HG03039 (cell line): ENCODE measurements around the gene PARN.
"Not testable (repeated sequence)": the region's sequence is repeated elsewhere in the genome, so short reads cannot be mapped to it uniquely, and the experiment has no call there.

Experiments used
- ATAC-seq: cut with Tn5 transposase; IDR thresholded peaks from one replicate; pipeline ENCODE4 v1.9.1; 2021; ENCODE audit warnings: mild to moderate bottlenecking, moderate library complexity; ENCODE audit not compliant: unreplicated experiment

The PARN gene

GRCh38 chr16:14632693-14633569 lies 2.9 kb upstream of the PARN start, which contains the start of gene BFAR:
BFAR (plus strand) TSS chr16:14632951; CDS start chr16:14644347, 11,396 bp downstream.
- peak; percentile 75 for ATAC-seq

- ATAC-seq, result not testable (repeated sequence)
Measured at GRCh38 chr16:14630620-14631330, 715 bp upstream of the PARN start.

GRCh38 chr16:14629612-14629918 lies 495 bp downstream of the PARN start:
- ATAC-seq, result no peak

GRCh38 chr16:14628806-14629611 lies 1.1 kb downstream of the PARN start:
- ATAC-seq, result no peak

GRCh38 chr16:14627078-14627477 lies 3.0 kb downstream of the PARN start:
- no peak for ATAC-seq

GRCh38 chr16:14618566-14618965 lies 11.5 kb downstream of the PARN start:
- ATAC-seq, result no peak

GRCh38 chr16:14616280-14616679 lies 13.8 kb downstream of the PARN start:
- no peak for ATAC-seq

GRCh38 chr16:14613991-14614390 lies 16.1 kb downstream of the PARN start:
- ATAC-seq, result no peak

GRCh38 chr16:14611660-14612059 lies 18.4 kb downstream of the PARN start:
- no peak for ATAC-seq

- ATAC-seq, result no peak
Measured at GRCh38 chr16:14609716-14610115, 20.3 kb downstream of the PARN start.

GRCh38 chr16:14608604-14609003 lies 21.5 kb downstream of the PARN start:
- no peak for ATAC-seq

GRCh38 chr16:14608111-14608566 lies 21.9 kb downstream of the PARN start:
- ATAC-seq, result no peak

GRCh38 chr16:14606102-14606501 lies 24.0 kb downstream of the PARN start:
- no peak for ATAC-seq

- ATAC-seq, result no peak
Measured at GRCh38 chr16:14602443-14602963, 27.6 kb downstream of the PARN start.

- no peak for ATAC-seq
Measured at GRCh38 chr16:14600164-14600563, 29.9 kb downstream of the PARN start.

- ATAC-seq, result no peak
Measured at GRCh38 chr16:14586637-14587305, 43.3 kb downstream of the PARN start.

GRCh38 chr16:14585287-14585686 lies 44.8 kb downstream of the PARN start:
- no peak for ATAC-seq

GRCh38 chr16:14580926-14581325 lies 49.1 kb downstream of the PARN start:
- not testable (repeated sequence) for ATAC-seq

- ATAC-seq, result no peak
Measured at GRCh38 chr16:14579266-14579665, 50.8 kb downstream of the PARN start.

GRCh38 chr16:14576532-14576931 lies 53.5 kb downstream of the PARN start:
- no peak for ATAC-seq
